ENCODE data around the gene LCN10.
"Not testable (repeated sequence)": the region's sequence is repeated elsewhere in the genome, so short reads cannot be mapped to it uniquely, and the experiment has no call there.

LCN10 gene

GRCh38 chr9:136719195-136719880, 23.4 kb downstream of the LCN10 start:
- no peak for DNase-seq (ENCODE audit: low spot score)

- DNase-seq (ENCODE audit: low spot score), result no peak
Observed at GRCh38 chr9:136718345-136719194, 24.2 kb downstream of the LCN10 start.

- DNase-seq (ENCODE audit: low spot score), result no peak
Observed at GRCh38 chr9:136717399-136717798, 25.3 kb downstream of the LCN10 start.

- DNase-seq (ENCODE audit: low spot score), result no peak
Observed at GRCh38 chr9:136714893-136715274, 27.9 kb downstream of the LCN10 start.

- DNase-seq (ENCODE audit: low spot score), result no peak
Observed at GRCh38 chr9:136714096-136714892, 28.4 kb downstream of the LCN10 start.

- DNase-seq (ENCODE audit: low spot score), result no peak
Observed at GRCh38 chr9:136713550-136713949, 29.2 kb downstream of the LCN10 start.

- DNase-seq (ENCODE audit: low spot score), result no peak
Observed at GRCh38 chr9:136712690-136713544, 29.8 kb downstream of the LCN10 start.

- no peak for DNase-seq (ENCODE audit: low spot score)
Observed at GRCh38 chr9:136711751-136712689, 30.7 kb downstream of the LCN10 start, which contains the start of gene DIPK1B. Gene DIPK1B, plus strand, starts transcription at chr9:136712572. Its CDS starts 94 bp downstream, at chr9:136712666.

- DNase-seq (ENCODE audit: low spot score), result not testable (repeated sequence)
Observed at GRCh38 chr9:136711219-136711648, 31.5 kb downstream of the LCN10 start.

GRCh38 chr9:136710543-136710942, 32.2 kb downstream of the LCN10 start:
- DNase-seq (ENCODE audit: low spot score), result no peak

GRCh38 chr9:136709454-136710109, 33.2 kb downstream of the LCN10 start:
- DNase-seq (ENCODE audit: low spot score), result no peak

- DNase-seq (ENCODE audit: low spot score), result no peak
Observed at GRCh38 chr9:136707849-136708517, 34.8 kb downstream of the LCN10 start.

GRCh38 chr9:136707011-136707410, 35.7 kb downstream of the LCN10 start:
- DNase-seq (ENCODE audit: low spot score), result no peak

- no peak for DNase-seq (ENCODE audit: low spot score)
Observed at GRCh38 chr9:136705564-136705963, 37.2 kb downstream of the LCN10 start.

GRCh38 chr9:136704741-136705140, 38.0 kb downstream of the LCN10 start:
- DNase-seq (ENCODE audit: low spot score), result not testable (repeated sequence)

- no peak for DNase-seq (ENCODE audit: low spot score)
Observed at GRCh38 chr9:136703276-136703860, 39.4 kb downstream of the LCN10 start.

GRCh38 chr9:136701668-136702053, 41.1 kb downstream of the LCN10 start:
- DNase-seq (ENCODE audit: low spot score), result no peak

GRCh38 chr9:136700959-136701667, 41.6 kb downstream of the LCN10 start:
- DNase-seq (ENCODE audit: low spot score), result no peak
